WTC11 (cell line): ENCODE data around the gene SLC13A3.

ENCODE experiments used
- CBFB ChIP-seq: sonication (generic); formaldehyde crosslinking; IDR thresholded peaks from 2 replicates; pipeline ENCODE4 v1.8.1; 2022; ENCODE audit warnings: mild to moderate bottlenecking, low read depth, missing genetic modification reagents
- CREB1 ChIP-seq: sonication (generic); formaldehyde crosslinking; IDR thresholded peaks from 2 replicates; pipeline ENCODE4 v1.8.0; 2023; ENCODE audit warnings: mild to moderate bottlenecking, missing genetic modification reagents
- CREM ChIP-seq: sonication (generic); formaldehyde crosslinking; IDR thresholded peaks from 2 replicates; pipeline ENCODE4 v1.8.1; 2022; ENCODE audit warnings: mild to moderate bottlenecking, missing genetic modification reagents, moderate library complexity
- ESRRA ChIP-seq: sonication (generic); formaldehyde crosslinking; IDR thresholded peaks from 2 replicates; pipeline ENCODE4 v1.8.1; 2022; ENCODE audit warnings: mild to moderate bottlenecking, missing genetic modification reagents, borderline replicate concordance
- FOXJ3 ChIP-seq: sonication (generic); formaldehyde crosslinking; IDR thresholded peaks from 2 replicates; pipeline ENCODE4 v1.9.0; 2021; ENCODE audit warnings: missing genetic modification reagents, mild to moderate bottlenecking, borderline replicate concordance
- TEAD1 ChIP-seq: sonication (generic); formaldehyde crosslinking; IDR thresholded peaks from 2 replicates; pipeline ENCODE4 v1.8.0; 2022; ENCODE audit warnings: mild to moderate bottlenecking, missing genetic modification reagents
- ZNF416 ChIP-seq: fragments of 250-450 bp; sonication (Bioruptor Pico); IDR thresholded peaks from 2 replicates; pipeline ENCODE4 v1.9.0; 2021; ENCODE audit warnings: mild to moderate bottlenecking, inconsistent platforms
- TF ChIP-seq, protein P1 (sequence below): fragments of 200-600 bp; IDR thresholded peaks from 2 replicates; pipeline ENCODE4 v1.8.0; 2022; ENCODE audit warnings: antibody characterized with exemption
- TF ChIP-seq, protein P2 (sequence below): sonication (generic); formaldehyde crosslinking; IDR thresholded peaks from 2 replicates; pipeline ENCODE4 v1.8.1; 2023; ENCODE audit warnings: mild to moderate bottlenecking, moderate library complexity, missing genetic modification reagents
- TF ChIP-seq, protein P3 (sequence below): sonication (generic); formaldehyde crosslinking; IDR thresholded peaks from 2 replicates; pipeline ENCODE4 v1.8.1; 2023; ENCODE audit warnings: mild to moderate bottlenecking, missing genetic modification reagents, moderate library complexity
- TF ChIP-seq, protein P4 (sequence below): sonication (generic); formaldehyde crosslinking; IDR thresholded peaks from 2 replicates; pipeline ENCODE4 v1.8.0; 2022; ENCODE audit warnings: mild to moderate bottlenecking, missing genetic modification reagents
- TF ChIP-seq, protein P5 (sequence below): sonication (generic); formaldehyde crosslinking; IDR thresholded peaks from 2 replicates; pipeline ENCODE4 v1.8.0; 2022; ENCODE audit warnings: mild to moderate bottlenecking, missing genetic modification reagents

DNA sequence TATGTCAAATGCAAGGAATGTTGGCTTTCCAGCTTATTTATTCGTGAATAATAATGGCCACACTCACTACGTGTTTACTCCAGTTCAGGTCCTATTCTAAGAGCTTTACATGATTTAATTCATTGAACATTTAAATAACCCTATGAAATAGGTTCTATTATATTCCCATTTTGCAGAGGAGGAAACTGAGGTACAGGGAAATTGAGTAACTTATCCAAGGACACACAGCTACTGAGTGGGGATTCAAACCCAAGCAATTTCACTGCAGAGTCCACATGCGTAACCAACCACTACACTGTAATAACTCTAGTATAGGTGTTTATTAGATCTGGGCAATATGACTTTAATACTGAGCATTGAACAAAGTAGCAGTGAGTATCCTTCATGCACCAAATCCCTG lies 12.3 kb upstream of the SLC13A3 start:
- TF ChIP-seq ZNF416, result no peak
- TF ChIP-seq, protein P1, sequence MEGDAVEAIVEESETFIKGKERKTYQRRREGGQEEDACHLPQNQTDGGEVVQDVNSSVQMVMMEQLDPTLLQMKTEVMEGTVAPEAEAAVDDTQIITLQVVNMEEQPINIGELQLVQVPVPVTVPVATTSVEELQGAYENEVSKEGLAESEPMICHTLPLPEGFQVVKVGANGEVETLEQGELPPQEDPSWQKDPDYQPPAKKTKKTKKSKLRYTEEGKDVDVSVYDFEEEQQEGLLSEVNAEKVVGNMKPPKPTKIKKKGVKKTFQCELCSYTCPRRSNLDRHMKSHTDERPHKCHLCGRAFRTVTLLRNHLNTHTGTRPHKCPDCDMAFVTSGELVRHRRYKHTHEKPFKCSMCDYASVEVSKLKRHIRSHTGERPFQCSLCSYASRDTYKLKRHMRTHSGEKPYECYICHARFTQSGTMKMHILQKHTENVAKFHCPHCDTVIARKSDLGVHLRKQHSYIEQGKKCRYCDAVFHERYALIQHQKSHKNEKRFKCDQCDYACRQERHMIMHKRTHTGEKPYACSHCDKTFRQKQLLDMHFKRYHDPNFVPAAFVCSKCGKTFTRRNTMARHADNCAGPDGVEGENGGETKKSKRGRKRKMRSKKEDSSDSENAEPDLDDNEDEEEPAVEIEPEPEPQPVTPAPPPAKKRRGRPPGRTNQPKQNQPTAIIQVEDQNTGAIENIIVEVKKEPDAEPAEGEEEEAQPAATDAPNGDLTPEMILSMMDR, result no peak
- no peak for TF ChIP-seq CREM (CRISPR knock-in tag)
- TF ChIP-seq CREB1 (CRISPR knock-in tag), result no peak
- TF ChIP-seq FOXJ3, result no peak
- TF ChIP-seq, protein P2, sequence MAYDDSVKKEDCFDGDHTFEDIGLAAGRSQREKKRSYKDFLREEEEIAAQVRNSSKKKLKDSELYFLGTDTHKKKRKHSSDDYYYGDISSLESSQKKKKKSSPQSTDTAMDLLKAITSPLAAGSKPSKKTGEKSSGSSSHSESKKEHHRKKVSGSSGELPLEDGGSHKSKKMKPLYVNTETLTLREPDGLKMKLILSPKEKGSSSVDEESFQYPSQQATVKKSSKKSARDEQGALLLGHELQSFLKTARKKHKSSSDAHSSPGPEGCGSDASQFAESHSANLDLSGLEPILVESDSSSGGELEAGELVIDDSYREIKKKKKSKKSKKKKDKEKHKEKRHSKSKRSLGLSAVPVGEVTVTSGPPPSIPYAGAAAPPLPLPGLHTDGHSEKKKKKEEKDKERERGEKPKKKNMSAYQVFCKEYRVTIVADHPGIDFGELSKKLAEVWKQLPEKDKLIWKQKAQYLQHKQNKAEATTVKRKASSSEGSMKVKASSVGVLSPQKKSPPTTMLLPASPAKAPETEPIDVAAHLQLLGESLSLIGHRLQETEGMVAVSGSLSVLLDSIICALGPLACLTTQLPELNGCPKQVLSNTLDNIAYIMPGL (CRISPR knock-in tag), result no peak
- TF ChIP-seq CBFB (CRISPR knock-in tag), result no peak
- TF ChIP-seq TEAD1 (CRISPR knock-in tag), result no peak
- no peak for TF ChIP-seq ESRRA (CRISPR knock-in tag)
- TF ChIP-seq, protein P3, sequence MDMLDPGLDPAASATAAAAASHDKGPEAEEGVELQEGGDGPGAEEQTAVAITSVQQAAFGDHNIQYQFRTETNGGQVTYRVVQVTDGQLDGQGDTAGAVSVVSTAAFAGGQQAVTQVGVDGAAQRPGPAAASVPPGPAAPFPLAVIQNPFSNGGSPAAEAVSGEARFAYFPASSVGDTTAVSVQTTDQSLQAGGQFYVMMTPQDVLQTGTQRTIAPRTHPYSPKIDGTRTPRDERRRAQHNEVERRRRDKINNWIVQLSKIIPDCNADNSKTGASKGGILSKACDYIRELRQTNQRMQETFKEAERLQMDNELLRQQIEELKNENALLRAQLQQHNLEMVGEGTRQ (CRISPR knock-in tag), result no peak
- TF ChIP-seq, protein P4, sequence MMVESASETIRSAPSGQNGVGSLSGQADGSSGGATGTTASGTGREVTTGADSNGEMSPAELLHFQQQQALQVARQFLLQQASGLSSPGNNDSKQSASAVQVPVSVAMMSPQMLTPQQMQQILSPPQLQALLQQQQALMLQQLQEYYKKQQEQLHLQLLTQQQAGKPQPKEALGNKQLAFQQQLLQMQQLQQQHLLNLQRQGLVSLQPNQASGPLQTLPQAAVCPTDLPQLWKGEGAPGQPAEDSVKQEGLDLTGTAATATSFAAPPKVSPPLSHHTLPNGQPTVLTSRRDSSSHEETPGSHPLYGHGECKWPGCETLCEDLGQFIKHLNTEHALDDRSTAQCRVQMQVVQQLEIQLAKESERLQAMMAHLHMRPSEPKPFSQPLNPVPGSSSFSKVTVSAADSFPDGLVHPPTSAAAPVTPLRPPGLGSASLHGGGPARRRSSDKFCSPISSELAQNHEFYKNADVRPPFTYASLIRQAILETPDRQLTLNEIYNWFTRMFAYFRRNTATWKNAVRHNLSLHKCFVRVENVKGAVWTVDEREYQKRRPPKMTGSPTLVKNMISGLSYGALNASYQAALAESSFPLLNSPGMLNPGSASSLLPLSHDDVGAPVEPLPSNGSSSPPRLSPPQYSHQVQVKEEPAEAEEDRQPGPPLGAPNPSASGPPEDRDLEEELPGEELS (CRISPR knock-in tag), result no peak
- TF ChIP-seq, protein P5, sequence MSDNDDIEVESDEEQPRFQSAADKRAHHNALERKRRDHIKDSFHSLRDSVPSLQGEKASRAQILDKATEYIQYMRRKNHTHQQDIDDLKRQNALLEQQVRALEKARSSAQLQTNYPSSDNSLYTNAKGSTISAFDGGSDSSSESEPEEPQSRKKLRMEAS, result no peak
